ENCODE results near the gene TBL1Y.

DNA sequence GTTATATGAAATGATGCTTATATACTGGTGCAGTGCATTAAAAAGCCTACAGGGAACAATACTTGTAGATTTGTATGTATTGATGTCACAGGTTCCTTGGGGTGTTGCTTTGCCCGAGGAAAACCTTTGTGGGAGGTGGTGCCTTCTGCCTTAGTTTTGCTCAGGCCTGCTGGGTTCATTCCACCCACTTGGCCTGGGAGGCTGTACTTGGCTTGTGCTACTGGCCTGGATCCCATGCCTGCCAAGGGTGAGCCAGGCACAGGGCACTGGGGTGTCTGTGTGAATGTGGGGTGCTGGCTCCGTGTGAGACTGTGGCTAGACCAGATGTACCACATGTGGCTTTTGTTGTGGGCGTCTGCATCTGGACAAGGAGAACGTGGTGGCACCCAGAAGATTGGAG, 17.8 kb downstream of the TBL1Y start:
- TF ChIP-seq POLR2A (IDR thresholded peaks at IDR 0.05) = no peak
- TF ChIP-seq, protein P1, sequence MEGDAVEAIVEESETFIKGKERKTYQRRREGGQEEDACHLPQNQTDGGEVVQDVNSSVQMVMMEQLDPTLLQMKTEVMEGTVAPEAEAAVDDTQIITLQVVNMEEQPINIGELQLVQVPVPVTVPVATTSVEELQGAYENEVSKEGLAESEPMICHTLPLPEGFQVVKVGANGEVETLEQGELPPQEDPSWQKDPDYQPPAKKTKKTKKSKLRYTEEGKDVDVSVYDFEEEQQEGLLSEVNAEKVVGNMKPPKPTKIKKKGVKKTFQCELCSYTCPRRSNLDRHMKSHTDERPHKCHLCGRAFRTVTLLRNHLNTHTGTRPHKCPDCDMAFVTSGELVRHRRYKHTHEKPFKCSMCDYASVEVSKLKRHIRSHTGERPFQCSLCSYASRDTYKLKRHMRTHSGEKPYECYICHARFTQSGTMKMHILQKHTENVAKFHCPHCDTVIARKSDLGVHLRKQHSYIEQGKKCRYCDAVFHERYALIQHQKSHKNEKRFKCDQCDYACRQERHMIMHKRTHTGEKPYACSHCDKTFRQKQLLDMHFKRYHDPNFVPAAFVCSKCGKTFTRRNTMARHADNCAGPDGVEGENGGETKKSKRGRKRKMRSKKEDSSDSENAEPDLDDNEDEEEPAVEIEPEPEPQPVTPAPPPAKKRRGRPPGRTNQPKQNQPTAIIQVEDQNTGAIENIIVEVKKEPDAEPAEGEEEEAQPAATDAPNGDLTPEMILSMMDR (IDR thresholded peaks at IDR 0.05) = no peak
